Esophagus muscularis mucosa (tissue), 3 donors: ENCODE measurements around the gene SLC35C1.

ENCODE experiments used
- CTCF ChIP-seq, 3 experiments: fragments of 200-600 bp in 2 of 3; fragments of 450-650 bp in 1 of 3; sonication (generic) in 2 of 3; IDR thresholded peaks; one replicate each; pipeline ENCODE4 v1.5.1; 2017 to 2019; ENCODE audit warnings: antibody characterized with exemption in 3 of 3, mild to moderate bottlenecking in 2 of 3, moderate library complexity in 1 of 3
- POLR2A ChIP-seq: fragments of 450-650 bp; IDR thresholded peaks from one replicate; pipeline ENCODE4 v1.6.1; 2017; ENCODE audit warnings: antibody characterized with exemption, moderate library complexity, mild to moderate bottlenecking, low read depth

DNA sequence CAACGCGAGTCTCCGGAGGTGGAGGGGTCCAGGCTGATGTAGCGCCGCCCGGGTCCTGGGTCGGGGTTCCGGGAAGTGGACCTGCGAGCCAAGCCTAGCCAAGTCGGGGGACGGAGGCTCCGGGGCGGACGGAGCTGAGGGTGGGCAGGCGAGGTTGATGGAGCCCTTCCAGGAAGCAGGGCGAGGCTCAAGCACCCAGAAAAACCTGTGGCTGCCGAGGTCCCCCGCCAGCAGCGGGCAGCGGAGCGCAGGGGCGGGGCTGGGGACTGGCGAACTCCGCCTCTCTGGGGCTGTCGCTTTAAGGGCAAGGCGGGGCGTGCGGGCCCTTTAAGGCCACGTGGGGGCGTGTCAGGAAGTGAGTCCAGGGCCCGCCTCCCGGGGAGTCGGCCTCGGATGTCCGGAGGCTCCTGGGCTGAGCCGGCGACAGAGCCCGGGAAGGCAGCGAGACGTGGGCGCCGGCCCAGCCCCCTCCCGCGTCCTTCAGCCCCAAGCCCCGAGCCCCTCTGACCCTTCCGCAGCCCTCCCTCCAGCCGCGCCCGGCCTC lies at the start of gene SLC35C1:
- peak; percentile 61 for TF ChIP-seq POLR2A
- TF ChIP-seq CTCF (IDR thresholded peaks at IDR 0.05) = peak in 1 of 3 experiments; percentile 28
